WERI-Rb-1 (cell line): ENCODE measurements around the gene GMDS.
A peak's percentile ranks its signal among the peaks of the same experiment; 100 is the strongest.

Experiments used
- DNase-seq: peaks from one replicate; pipeline ENCODE4 v3.0.0-alpha.2; 2020
- H3K27ac ChIP-seq: fragments of 250-450 bp; sonication (Bioruptor Pico); 2 replicates; pipeline ENCODE4 v1.5.1; 2020; ENCODE audit warnings: mild to moderate bottlenecking, moderate library complexity
- H3K27me3 ChIP-seq: fragments of 250-450 bp; sonication (Bioruptor Pico); 2 replicates; pipeline ENCODE4 v1.5.1; 2021; ENCODE audit warnings: mild to moderate bottlenecking, low read depth, moderate library complexity; ENCODE audit not compliant: insufficient read depth, severe bottlenecking
- H3K36me3 ChIP-seq: fragments of 250-450 bp; sonication (Bioruptor Pico); 2 replicates; pipeline ENCODE4 v1.5.1; 2020; ENCODE audit warnings: mild to moderate bottlenecking, moderate library complexity
- H3K4me3 ChIP-seq: 2 replicates; pipeline ENCODE4 v1.5.1; 2011; ENCODE audit warnings: low read depth, mild to moderate bottlenecking, control low read depth, low read length
- H3K9me3 ChIP-seq: fragments of 250-450 bp; sonication (Bioruptor Pico); 2 replicates; pipeline ENCODE4 v1.5.1; 2021; ENCODE audit warnings: mild to moderate bottlenecking, moderate library complexity; ENCODE audit not compliant: severe bottlenecking
- CTCF ChIP-seq: IDR thresholded peaks from 2 replicates; pipeline ENCODE4 v1.5.1; 2011; ENCODE audit warnings: low read depth, mild to moderate bottlenecking, control low read depth, inconsistent platforms, low read length

GMDS gene

GRCh38 chr6:1631251-1631650 lies 614.2 kb downstream of the GMDS start:
- H3K27me3 ChIP-seq = peaks cover 55% of the 10 kb centered on the region
- no peaks in the 10 kb centered on the region for H3K9me3 ChIP-seq
- DNase-seq = no peak
- no peak for TF ChIP-seq CTCF
- H3K4me3 ChIP-seq = no peak overlapping the region
- H3K36me3 ChIP-seq = no peaks in the 10 kb centered on the region
- no peak overlapping the region for H3K27ac ChIP-seq

GRCh38 chr6:1630771-1631217 lies 614.6 kb downstream of the GMDS start:
- Histone ChIP-seq H3K4me3 (no peak overlapping the region), H3K27ac (no peak overlapping the region), H3K9me3 (no peaks in the 10 kb centered on the region), H3K36me3 (no peaks in the 10 kb centered on the region), H3K27me3 (peaks cover 60% of the 10 kb centered on the region)
- DNase-seq = peak; percentile 77
- TF ChIP-seq CTCF = no peak

GRCh38 chr6:1630212-1630770 lies 615.1 kb downstream of the GMDS start:
- Histone ChIP-seq H3K4me3 (no peak overlapping the region), H3K27me3 (peaks cover 65% of the 10 kb centered on the region), H3K36me3 (no peaks in the 10 kb centered on the region), H3K9me3 (no peaks in the 10 kb centered on the region), H3K27ac (no peak overlapping the region)
- TF ChIP-seq CTCF = no peak
- DNase-seq = no peak

- H3K36me3 ChIP-seq = no peaks in the 10 kb centered on the region
- no peaks in the 10 kb centered on the region for H3K9me3 ChIP-seq
- peaks cover 73% of the 10 kb centered on the region for H3K27me3 ChIP-seq
- DNase-seq = no peak
- TF ChIP-seq CTCF = no peak
- no peak overlapping the region for H3K4me3 ChIP-seq
- no peak overlapping the region for H3K27ac ChIP-seq
These were observed 616.1 kb downstream of the GMDS start for GRCh38 chr6:1629316-1629715.

GRCh38 chr6:1627827-1628560 lies 617.4 kb downstream of the GMDS start:
- TF ChIP-seq CTCF = no peak
- H3K36me3 ChIP-seq = no peaks in the 10 kb centered on the region

More at GRCh38 chr6:1627827-1628560, 617.4 kb downstream of the GMDS start:
- H3K9me3 ChIP-seq = no peaks in the 10 kb centered on the region
- H3K27me3 ChIP-seq = peaks cover 84% of the 10 kb centered on the region
- H3K27ac ChIP-seq = no peak overlapping the region
- H3K4me3 ChIP-seq = no peak overlapping the region
- DNase-seq = no peak
